K562 (cell line): ENCODE data around the gene NAIF1. TPM values are rescaled to one million over a fixed set of nuclear protein-coding genes. Genes with fewer than 3 reads are reported as not detected.

Source experiments
- ATAC-seq: fragments of 200-7000 bp; cut with Tn5 transposase; 3 replicates; pipeline ENCODE4 v1.9.1; 2020; ENCODE audit warnings: moderate library complexity
- BruUV-seq: library from RNA; stranded (reverse); fragments of 400-500 nt; replicated peaks from 2 replicates; lab custom pipeline; 2021; lab: Mats Ljungman, UMichigan
- CTCF ChIA-PET: fragments of 300-600 bp; formaldehyde crosslinking; extraction: SDS; loops from one replicate; lab custom pipeline; 2021; ENCODE audit warnings: low intra/inter-chr PET ratio; lab: Yijun Ruan, JAX
- POLR2A ChIA-PET: fragments of 300-600, 350-650 bp; sonication (Branson Sonifier 250); formaldehyde crosslinking; extraction: SDS; loops from one replicate; lab custom pipeline; 2021; ENCODE audit warnings: antibody characterized with exemption, inconsistent platforms; lab: Yijun Ruan, JAX
- DNase-seq, 4 experiments: peaks; one replicate each; pipeline versions ENCODE4 v3.0.0 to v3.0.0-alpha.2; 2011 to 2018; ENCODE audit warnings: low spot score in 3 of 4, mixed read lengths in 3 of 4; ENCODE audit errors: extremely low read depth in 1 of 4
- FAIRE-seq: peaks from 2 replicates; lab custom pipeline; 2011; peaks lifted over from hg19 to GRCh38; lab: Jason Lieb, UNC
- H2AFZ ChIP-seq: 2 replicates; pipeline ENCODE4 v1.6.0; 2011; ENCODE audit warnings: low read depth, low read length, control low read depth, inconsistent platforms
- H3K27ac ChIP-seq: fragments of 200-600 bp; 3 replicates; pipeline ENCODE4 v1.8.0; 2011; ENCODE audit warnings: low read depth, mild to moderate bottlenecking, control low read depth, inconsistent platforms, low read length, moderate library complexity, mixed read lengths; ENCODE audit errors: extremely low read depth
- H3K27me3 ChIP-seq, 2 experiments: fragments of 300-600 bp in 1 of 2; 2 replicates in 1 of 2; 3 replicates in 1 of 2; pipeline versions ENCODE4 v1.6.0 to v1.8.0; 2011; ENCODE audit warnings: inconsistent platforms in 2 of 2, low read length in 2 of 2, mild to moderate bottlenecking in 1 of 2, mixed read lengths in 1 of 2, moderate library complexity in 1 of 2; ENCODE audit not compliant: control insufficient read depth in 2 of 2, insufficient read depth in 2 of 2
- H3K36me3 ChIP-seq: fragments of 300-600 bp; 3 replicates; pipeline ENCODE4 v1.8.0; 2011; ENCODE audit warnings: mild to moderate bottlenecking, low read length, inconsistent platforms; ENCODE audit not compliant: control insufficient read depth, insufficient read depth
- H3K4me1 ChIP-seq, 2 experiments: fragments of 200-600 bp in 1 of 2; replicated peaks in 1 of 2; 2 replicates in 1 of 2; 3 replicates in 1 of 2; pipeline versions ENCODE4 v1.5.1 to v1.8.0; 2011; ENCODE audit warnings: inconsistent platforms in 2 of 2, low read length in 2 of 2, mild to moderate bottlenecking in 1 of 2, mixed read lengths in 1 of 2, moderate library complexity in 1 of 2; ENCODE audit not compliant: control insufficient read depth in 2 of 2, insufficient read depth in 2 of 2
- H3K4me2 ChIP-seq: 2 replicates; pipeline ENCODE4 v1.6.1; 2011; ENCODE audit warnings: low read length, control low read depth, inconsistent platforms, mixed read lengths; ENCODE audit not compliant: insufficient read depth
- H3K4me3 ChIP-seq: fragments of 200-600 bp; sonication (generic), shearing (Covaris generic); 2 replicates; pipeline ENCODE4 v1.5.1; 2016; ENCODE audit warnings: control low read depth, inconsistent platforms
- H3K79me2 ChIP-seq: fragments of 200-600 bp; 3 replicates; pipeline ENCODE4 v1.8.0; 2011; ENCODE audit warnings: low read length, inconsistent platforms; ENCODE audit not compliant: control insufficient read depth, insufficient read depth
- H3K9ac ChIP-seq, 2 experiments: 2 replicates each; pipeline versions ENCODE4 v1.6.0 to v1.6.1; 2011; ENCODE audit warnings: low read depth in 2 of 2, low read length in 2 of 2, control low read depth in 1 of 2, inconsistent platforms in 1 of 2, mild to moderate bottlenecking in 1 of 2, mixed read lengths in 1 of 2; ENCODE audit not compliant: insufficient read depth in 1 of 2
- H3K9me1 ChIP-seq: one replicate; pipeline ENCODE4 v1.6.0; 2011; ENCODE audit warnings: inconsistent platforms, mild to moderate bottlenecking, low read length, moderate library complexity; ENCODE audit not compliant: control insufficient read depth, insufficient read depth
- H3K9me3 ChIP-seq: replicated peaks from 2 replicates; pipeline ENCODE4 v1.5.1; 2011; ENCODE audit warnings: low read depth, low read length, inconsistent platforms; ENCODE audit not compliant: control insufficient read depth, insufficient read depth
- H4K20me1 ChIP-seq: replicated peaks from 2 replicates; pipeline ENCODE4 v1.6.1; 2011; ENCODE audit warnings: low read length, inconsistent platforms, mixed read lengths; ENCODE audit not compliant: control insufficient read depth, insufficient read depth
- CREM ChIP-seq: IDR thresholded peaks from 2 replicates; pipeline ENCODE4 v1.6.1; 2014; ENCODE audit warnings: antibody characterized with exemption, low read depth
- E2F1 ChIP-seq: sonication (generic); formaldehyde crosslinking; IDR thresholded peaks from 2 replicates; pipeline ENCODE4 v1.8.1; 2023; ENCODE audit warnings: mild to moderate bottlenecking, missing genetic modification reagents, moderate library complexity
- ELF2 ChIP-seq: fragments of 250-450 bp; sonication (Bioruptor Pico); IDR thresholded peaks from 2 replicates; pipeline ENCODE4 v1.5.0; 2021; ENCODE audit warnings: mild to moderate bottlenecking
- GABPA ChIP-seq: fragments of 200-800 bp; sonication (Bioruptor generic); conservative IDR thresholded peaks from 2 replicates; pipeline ENCODE4 v1.6.1; 2016; ENCODE audit warnings: low read depth, missing genetic modification characterization, missing compliant biosample characterization
- MLX ChIP-seq, 2 experiments: fragments of 450-650 bp in 1 of 2; sonication (generic) in 1 of 2; formaldehyde crosslinking; conservative IDR thresholded peaks; 2 replicates each; pipeline versions ENCODE4 v1.4.0 to v1.8.1; 2020 to 2022; ENCODE audit warnings: mild to moderate bottlenecking in 1 of 2, missing genetic modification reagents in 1 of 2
- MTF1 ChIP-seq: fragments of 250-450 bp; sonication (Bioruptor Pico); IDR thresholded peaks from 2 replicates; pipeline ENCODE4 v1.9.0; 2021; ENCODE audit warnings: moderate library complexity, mild to moderate bottlenecking, inconsistent platforms, borderline replicate concordance
- NR2F6 ChIP-seq: fragments of 450-650 bp; formaldehyde crosslinking; IDR thresholded peaks from 2 replicates; pipeline ENCODE4 v1.4.0; 2020; ENCODE audit warnings: mild to moderate bottlenecking
- RFX7 ChIP-seq: fragments of 250-450 bp; sonication (Bioruptor Pico); IDR thresholded peaks from 2 replicates; pipeline ENCODE4 v1.5.1; 2021; ENCODE audit warnings: mild to moderate bottlenecking
- SIRT6 ChIP-seq: IDR thresholded peaks from one replicate; pipeline ENCODE4 v1.6.1; 2012; ENCODE audit warnings: low read depth, mild to moderate bottlenecking, control low read depth, inconsistent platforms, low read length, moderate library complexity
- SMAD4 ChIP-seq: fragments of 250-450 bp; sonication (Bioruptor Pico); conservative IDR thresholded peaks from 2 replicates; pipeline ENCODE4 v1.8.0; 2021; ENCODE audit warnings: inconsistent platforms, mild to moderate bottlenecking, moderate library complexity
- SP2 ChIP-seq: IDR thresholded peaks from 2 replicates; pipeline ENCODE4 v1.6.1; 2011; ENCODE audit warnings: mild to moderate bottlenecking, low read depth, low read length, moderate library complexity; ENCODE audit not compliant: poor library complexity, severe bottlenecking; ENCODE audit errors: extremely low read depth
- ZBTB1 ChIP-seq: sonication (generic); formaldehyde crosslinking; IDR thresholded peaks from 2 replicates; pipeline ENCODE4 v1.8.1; 2023; ENCODE audit warnings: missing genetic modification reagents, low read depth, mild to moderate bottlenecking, borderline replicate concordance
- ZNF212 ChIP-seq: fragments of 450-650 bp; formaldehyde crosslinking; IDR thresholded peaks from 2 replicates; pipeline ENCODE4 v1.4.0; 2020; ENCODE audit warnings: mild to moderate bottlenecking
- ZNF316 ChIP-seq: fragments of 450-650 bp; IDR thresholded peaks from 2 replicates; pipeline ENCODE4 v1.6.1; 2016
- ZNF395 ChIP-seq: fragments of 200-800 bp; sonication (Bioruptor generic); IDR thresholded peaks from 2 replicates; pipeline ENCODE4 v1.6.1; 2017; ENCODE audit warnings: missing genetic modification characterization, missing compliant biosample characterization
- ZNF551 ChIP-seq: fragments of 250-450 bp; sonication (Bioruptor Pico); IDR thresholded peaks from 2 replicates; pipeline ENCODE4 v1.5.0; 2021; ENCODE audit warnings: mild to moderate bottlenecking, moderate library complexity
- ZNF644 ChIP-seq: fragments of 200-800 bp; sonication (Bioruptor generic); IDR thresholded peaks from 2 replicates; pipeline ENCODE4 v1.6.1; 2016; ENCODE audit warnings: low read depth, missing genetic modification characterization, missing compliant biosample characterization
- ZNF766 ChIP-seq: fragments of 200-800 bp; sonication (Bioruptor generic); conservative IDR thresholded peaks from 2 replicates; pipeline ENCODE4 v1.6.1; 2016; ENCODE audit warnings: missing genetic modification characterization, missing compliant biosample characterization
- WGBS: fragments of 100-300 bp; shearing (Covaris generic); methylation state at CpG from one replicate; pipeline ENCODE4 v1.1.6; 2016; ENCODE audit warnings: low coverage, mixed read lengths; ENCODE audit not compliant: insufficient coverage; ENCODE audit errors: missing lambda C conversion rate; 5-methylcytosine and 5-hydroxymethylcytosine counted together
- in situ Hi-C: fragments of 300-500 bp; cut with MboI; formaldehyde crosslinking; loops from 4 replicates; pipeline ENCODE4 v1.15.0; 2018; ENCODE audit warnings: inconsistent platforms, mixed read lengths
- intact Hi-C: fragments of 100-400 bp; cut with micrococcal nuclease; formaldehyde crosslinking; loops from 2 replicates; pipeline ENCODE4 v1.14.2; 2022
- polyA plus RNA-seq, 8 experiments: library from polyadenylated mRNA; depleted of rRNA in 4 of 8; stranded (reverse) in 5 of 8; unstranded in 3 of 8; fragments of >200 nt; fragmentation: Nextera tagmentation in 2 of 8; fragmentation: Illumina TruSeq in 1 of 8; extraction: Ambion mirVana in 2 of 8; extraction: Trizol in 1 of 8; gene quantifications; 2 replicates each; pipeline versions ENCODE4 v1.2.1 to v1.2.3, GENCODE V29; 2011 to 2014; ENCODE audit warnings: inconsistent platforms in 1 of 8, missing spikeins in 1 of 8
- total RNA-seq, 7 experiments: library from RNA; depleted of rRNA in 6 of 7; stranded (reverse); fragments of >200 nt in 6 of 7; fragmentation: Illumina TruSeq in 2 of 7; extraction: Trizol in 2 of 7; gene quantifications; 2 replicates each; pipeline versions ENCODE4 v1.2.1 to v1.2.3, GENCODE V29; 2011 to 2021; ENCODE audit warnings: low replicate concordance in 1 of 7

The NAIF1 gene
- total and polyA plus RNA-seq, 9 of the 15 experiments (the other 6 are each of a cell fraction or from before 2014, with no cell fraction given): 4.8 to 26.6 (median 17.2) TPM

- intact Hi-C loops: loop anchor here (5.0 kb wide), 3 partner anchors 33 to 78 kb away; partner anchors contain the start of genes NAIF1 and SLC25A25
- ATAC-seq (peak; percentile 86), FAIRE-seq (peak; percentile 98), DNase-seq (peak; percentile 93 to 98 (median 94))
- peak overlapping the region; percentile 76 for H3K27ac ChIP-seq
- no peaks in the 10 kb centered on the region; the same call in 2 of the 3 replicates for H3K79me2 ChIP-seq
- ChIA-PET CTCF (interaction anchor here (0.7 kb wide), 1 partner anchor 79 kb away, joined by 3 read pairs; no protein-coding TSS in a partner anchor), POLR2A (interaction anchor here (0.6 to 2.2 kb wide), 9 partner anchors 9 to 341 kb away, joined by 3 to 14 read pairs (median 4); partner anchors contain the start of genes NAIF1 and ODF2)
- WGBS: 17% methylated on average over 23 of the region's 26 CpGs
- no TSS peak for BruUV-seq
- peak overlapping the region; percentile 33 for H2AFZ ChIP-seq
- no peaks in the 10 kb centered on the region for H3K27me3 ChIP-seq
- no peaks in the 10 kb centered on the region for H3K9me1 ChIP-seq
- peak overlapping the region; percentile 58 to 85 for H3K9ac ChIP-seq
- in situ Hi-C loops: loop anchor here (5.0 kb wide), 1 partner anchor 178 kb away; the partner anchor contains the start of gene DPM2
- H3K36me3 ChIP-seq: peaks cover 33% of the 10 kb centered on the region; the same call in 2 of the 3 replicates
- H3K9me3 ChIP-seq: no peaks in the 10 kb centered on the region; the same call in 1 of the 2 replicates
- peak overlapping the region; percentile 30 for H3K4me2 ChIP-seq
- H3K4me3 ChIP-seq: no peak overlapping the region
- peaks cover 24 to 60% of the 10 kb centered on the region in 2 experiments; a peak in 4 of 5 replicates for H3K4me1 ChIP-seq
- H4K20me1 ChIP-seq: no peaks in the 10 kb centered on the region
- TF ChIP-seq MTF1 (CRISPR knock-in tag) (no peak), ZNF212 (CRISPR knock-in tag) (no peak), ZNF766 (CRISPR knock-in tag) (peak; percentile 27; the same call in 1 of the 2 replicates), GABPA (tag) (no peak), NR2F6 (CRISPR knock-in tag) (no peak), ZNF316 (no peak), ZNF395 (CRISPR knock-in tag) (peak; percentile 89; the same call in 1 of the 2 replicates), SIRT6 (no peak), ZBTB1 (CRISPR knock-in tag) (no peak), SP2 (no peak), RFX7 (CRISPR knock-in tag) (no peak), ZNF644 (tag) (no peak), ELF2 (CRISPR knock-in tag) (no peak), E2F1 (CRISPR knock-in tag) (no peak), CREM (peak; percentile 80), SMAD4 (CRISPR knock-in tag) (peak; percentile 84), ZNF551 (no peak), MLX (CRISPR knock-in tag; conservative IDR thresholded peaks at IDR 0.05) (no peak)
Measured at GRCh38 chr9:128115187-128116103, 48.3 kb upstream of the NAIF1 start.
